Aorta (tissue), 5 donors: Measurements from ENCODE around the gene PDE4D. TPM values are rescaled to one million over a fixed set of nuclear protein-coding genes. Genes with fewer than 3 reads are reported as not detected.

Experiments used
- ATAC-seq: fragments of 200-7000 bp; cut with Tn5 transposase; one replicate; pipeline ENCODE4 v1.9.1; 2022; ENCODE audit warnings: moderate library complexity; ENCODE audit not compliant: low FRiP score
- DNase-seq, 2 donors: peaks; one replicate each; pipeline ENCODE4 v3.0.0-alpha.2; 2020
- H3K27ac ChIP-seq, 2 donors: one replicate each; pipeline ENCODE4 v1.5.1; 2013; ENCODE audit warnings: low read length in 2 of 2, mild to moderate bottlenecking in 2 of 2, moderate library complexity in 2 of 2, control low read depth in 1 of 2, inconsistent platforms in 1 of 2, low read depth in 1 of 2
- H3K27me3 ChIP-seq, 2 donors: one replicate each; pipeline ENCODE4 v1.6.1; 2013; ENCODE audit warnings: control low read depth in 1 of 2, low read length in 1 of 2, mild to moderate bottlenecking in 1 of 2, moderate library complexity in 1 of 2; ENCODE audit not compliant: insufficient read depth in 2 of 2, control insufficient read depth in 1 of 2
- H3K36me3 ChIP-seq, 2 donors: one replicate each; pipeline ENCODE4 v1.6.1; 2013; ENCODE audit warnings: control low read depth in 1 of 2, low read length in 1 of 2, mild to moderate bottlenecking in 1 of 2; ENCODE audit not compliant: insufficient read depth in 2 of 2, control insufficient read depth in 1 of 2
- H3K4me1 ChIP-seq, 2 donors: one replicate each; pipeline ENCODE4 v1.6.1; 2013; ENCODE audit warnings: low read length in 2 of 2, control low read depth in 1 of 2, mild to moderate bottlenecking in 1 of 2, moderate library complexity in 1 of 2; ENCODE audit not compliant: insufficient read depth in 2 of 2, control insufficient read depth in 1 of 2
- H3K4me3 ChIP-seq, 2 donors: one replicate each; pipeline ENCODE4 v1.5.1; 2013; ENCODE audit warnings: low read length in 2 of 2, control low read depth in 1 of 2, mild to moderate bottlenecking in 1 of 2
- H3K9me3 ChIP-seq: one replicate; pipeline ENCODE4 v1.6.1; 2013; ENCODE audit warnings: mild to moderate bottlenecking, low read length; ENCODE audit not compliant: control insufficient read depth
- whole genome bisulfite sequencing, 2 donors: extraction: QIAGEN DNeasy Blood & Tissue Kit; methylation state at CpG; one replicate each; pipeline ENCODE4 v1.1.7; 2013; 5-methylcytosine and 5-hydroxymethylcytosine counted together
- intact Hi-C, 2 donors: fragments of 100-400 bp; cut with DNase I; formaldehyde crosslinking; loops; one replicate each; pipeline versions ENCODE4 v1.14.2 to v1.15.0; 2022
- polyA plus RNA-seq, 2 donors: library from polyadenylated mRNA; stranded (reverse); fragments of 200-250 nt; gene quantifications; one replicate each; pipeline ENCODE4 v1.2.3, GENCODE V29; 2013
- total RNA-seq, 2 donors: library from RNA; stranded (reverse); fragmentation: NEBNext Ultra II Directional; extraction: Animal tissue kit (Norgen Biotek cat#: 25700); gene quantifications; one replicate each; pipeline ENCODE4 v1.2.1, GENCODE V29; 2021
- donor health status: healthy with polysubstance abuse.
- donor health status: Bipolar disorder and iron deficiency.
- donor health status: DM: no; HTN: no; CAD: no.
- donor health status: DM: no; HTN: no; CAD: no.
- donor health status: DM: yes; HTN: yes; CAD: no.

PDE4D gene
- total and polyA plus RNA-seq, 4 donors: 2.4 to 112 (median 33.3) TPM

GRCh38 chr5:59462956-59463355, 430.6 kb downstream of the PDE4D start:
- intact Hi-C loops: no loop called here
- H3K27ac ChIP-seq: no peak overlapping the region
- no peak for DNase-seq
- no peak overlapping the region for H3K4me3 ChIP-seq
- ATAC-seq: no peak
- H3K36me3 ChIP-seq: no peaks in the 10 kb centered on the region
- no peaks in the 10 kb centered on the region for H3K27me3 ChIP-seq
- WGBS, 2 donors: 81 to 82% methylated on average over 1 of the region's 1 CpG
- H3K9me3 ChIP-seq: no peaks in the 10 kb centered on the region
- no peaks in the 10 kb centered on the region for H3K4me1 ChIP-seq

- intact Hi-C loops: no loop called here
- Histone ChIP-seq H3K9me3 (no peaks in the 10 kb centered on the region), H3K27me3 (no peaks in the 10 kb centered on the region), H3K27ac (no peak overlapping the region), H3K36me3 (no peaks in the 10 kb centered on the region), H3K4me3 (no peak overlapping the region), H3K4me1 (no peaks in the 10 kb centered on the region)
- no peak for ATAC-seq
- WGBS, 2 donors: 59 to 67% methylated on average over 4 of the region's 4 CpGs
- DNase-seq: no peak
These were observed 433.0 kb downstream of the PDE4D start for GRCh38 chr5:59460368-59461153.

- intact Hi-C loops: no loop called here
- ATAC-seq (no peak), DNase-seq (no peak)
- Histone ChIP-seq H3K27me3 (no peaks in the 10 kb centered on the region), H3K27ac (no peak overlapping the region), H3K36me3 (no peaks in the 10 kb centered on the region), H3K4me1 (no peaks in the 10 kb centered on the region), H3K4me3 (no peak overlapping the region), H3K9me3 (no peaks in the 10 kb centered on the region)
- 79% methylated on average over 3 of the region's 3 CpGs for WGBS, 2 donors
These were observed 434.4 kb downstream of the PDE4D start for GRCh38 chr5:59458966-59459729.

GRCh38 chr5:59458321-59458720, 435.2 kb downstream of the PDE4D start:
- no peak for ATAC-seq
- Histone ChIP-seq H3K27me3 (no peaks in the 10 kb centered on the region), H3K27ac (no peak overlapping the region), H3K36me3 (no peaks in the 10 kb centered on the region), H3K9me3 (no peaks in the 10 kb centered on the region), H3K4me3 (no peak overlapping the region), H3K4me1 (no peaks in the 10 kb centered on the region)
- WGBS, 2 donors: 73 to 74% methylated on average over 4 of the region's 4 CpGs
- no peak for DNase-seq
- intact Hi-C loops: no loop called here

- DNase-seq: no peak
- Histone ChIP-seq H3K4me1 (peaks cover 0 to 2% of the 10 kb centered on the region in 2 donors), H3K36me3 (no peaks in the 10 kb centered on the region), H3K9me3 (no peaks in the 10 kb centered on the region), H3K27me3 (no peaks in the 10 kb centered on the region), H3K27ac (no peak overlapping the region), H3K4me3 (no peak overlapping the region)
- no peak for ATAC-seq
- intact Hi-C loops: no loop called here
- WGBS, 2 donors: 78 to 84% methylated on average over 3 of the region's 3 CpGs
These were observed 443.5 kb downstream of the PDE4D start for GRCh38 chr5:59449905-59450644.

- no peaks in the 10 kb centered on the region for H3K27me3 ChIP-seq
- 91 to 96% methylated on average over 2 of the region's 2 CpGs for WGBS, 2 donors
- no peaks in the 10 kb centered on the region for H3K9me3 ChIP-seq
- intact Hi-C loops: no loop called here
- no peak overlapping the region for H3K4me3 ChIP-seq
- no peak overlapping the region for H3K27ac ChIP-seq
- H3K4me1 ChIP-seq: peaks cover 0 to 2% of the 10 kb centered on the region in 2 donors
- ATAC-seq: no peak
- no peaks in the 10 kb centered on the region for H3K36me3 ChIP-seq
- no peak for DNase-seq
These were observed 447.2 kb downstream of the PDE4D start for GRCh38 chr5:59446356-59446755.

GRCh38 chr5:59445741-59446140, 447.8 kb downstream of the PDE4D start:
- intact Hi-C loops: no loop called here
- Histone ChIP-seq H3K27ac (no peak overlapping the region), H3K4me3 (no peak overlapping the region), H3K36me3 (no peaks in the 10 kb centered on the region), H3K4me1 (peaks cover 0 to 2% of the 10 kb centered on the region in 2 donors), H3K27me3 (no peaks in the 10 kb centered on the region), H3K9me3 (no peaks in the 10 kb centered on the region)
- 92 to 95% methylated on average over 1 of the region's 1 CpG for WGBS, 2 donors
- DNase-seq (no peak), ATAC-seq (no peak)

GRCh38 chr5:59439303-59439702, 454.2 kb downstream of the PDE4D start:
- no peaks in the 10 kb centered on the region for H3K9me3 ChIP-seq
- 89 to 95% methylated on average over 3 of the region's 3 CpGs for WGBS, 2 donors
- no peaks in the 10 kb centered on the region for H3K36me3 ChIP-seq

More at GRCh38 chr5:59439303-59439702, 454.2 kb downstream of the PDE4D start:
- Histone ChIP-seq H3K27ac (no peak overlapping the region), H3K27me3 (no peaks in the 10 kb centered on the region), H3K4me3 (no peak overlapping the region), H3K4me1 (no peaks in the 10 kb centered on the region)
- DNase-seq: no peak
- intact Hi-C loops: no loop called here
- no peak for ATAC-seq
